GM18508 (cell line): ENCODE measurements around the gene ISG15.

Experiments
- ATAC-seq: cut with Tn5 transposase; IDR thresholded peaks from one replicate; pipeline ENCODE4 v1.9.1; 2021; ENCODE audit warnings: moderate number of reproducible peaks; ENCODE audit not compliant: insufficient read depth, unreplicated experiment

ISG15 gene

GRCh38 chr1:1041873-1042272 lies 28.6 kb downstream of the ISG15 start:
- ATAC-seq, result no peak

GRCh38 chr1:1042835-1043234 lies 29.5 kb downstream of the ISG15 start:
- ATAC-seq, result no peak

- ATAC-seq, result no peak
Measured at GRCh38 chr1:1043411-1043810, 30.1 kb downstream of the ISG15 start.

- no peak for ATAC-seq
Measured at GRCh38 chr1:1043921-1044320, 30.6 kb downstream of the ISG15 start.

- no peak for ATAC-seq
Measured at GRCh38 chr1:1044455-1045078, 31.3 kb downstream of the ISG15 start.

GRCh38 chr1:1045129-1045528 lies 31.8 kb downstream of the ISG15 start:
- ATAC-seq, result no peak

GRCh38 chr1:1046243-1046642 lies 32.9 kb downstream of the ISG15 start:
- no peak for ATAC-seq

GRCh38 chr1:1046767-1047166 lies 33.5 kb downstream of the ISG15 start:
- no peak for ATAC-seq

GRCh38 chr1:1047407-1047806 lies 34.1 kb downstream of the ISG15 start:
- no peak for ATAC-seq

- no peak for ATAC-seq
Measured at GRCh38 chr1:1047963-1048362, 34.7 kb downstream of the ISG15 start.

GRCh38 chr1:1048765-1049164 lies 35.5 kb downstream of the ISG15 start:
- ATAC-seq, result no peak

GRCh38 chr1:1049318-1050165 lies 36.2 kb downstream of the ISG15 start:
- no peak for ATAC-seq

- ATAC-seq, result no peak
Measured at GRCh38 chr1:1050577-1051052, 37.3 kb downstream of the ISG15 start.

- ATAC-seq, result no peak
Measured at GRCh38 chr1:1051127-1051810, 38.0 kb downstream of the ISG15 start.

- ATAC-seq, result no peak
Measured at GRCh38 chr1:1052003-1052840, 38.9 kb downstream of the ISG15 start.

GRCh38 chr1:1053022-1053421 lies 39.7 kb downstream of the ISG15 start:
- ATAC-seq, result no peak

GRCh38 chr1:1053682-1054081 lies 40.4 kb downstream of the ISG15 start:
- ATAC-seq, result no peak

GRCh38 chr1:1054099-1054700 lies 40.9 kb downstream of the ISG15 start:
- no peak for ATAC-seq

GRCh38 chr1:1054971-1055370 lies 41.7 kb downstream of the ISG15 start:
- no peak for ATAC-seq
